ENCODE results near the gene WWOX. TPM values are rescaled to one million over a fixed set of nuclear protein-coding genes. Genes with fewer than 3 reads are reported as not detected.

WWOX gene
- total RNA-seq, 1 donor from 2014 or later: 13.1 TPM

DNA sequence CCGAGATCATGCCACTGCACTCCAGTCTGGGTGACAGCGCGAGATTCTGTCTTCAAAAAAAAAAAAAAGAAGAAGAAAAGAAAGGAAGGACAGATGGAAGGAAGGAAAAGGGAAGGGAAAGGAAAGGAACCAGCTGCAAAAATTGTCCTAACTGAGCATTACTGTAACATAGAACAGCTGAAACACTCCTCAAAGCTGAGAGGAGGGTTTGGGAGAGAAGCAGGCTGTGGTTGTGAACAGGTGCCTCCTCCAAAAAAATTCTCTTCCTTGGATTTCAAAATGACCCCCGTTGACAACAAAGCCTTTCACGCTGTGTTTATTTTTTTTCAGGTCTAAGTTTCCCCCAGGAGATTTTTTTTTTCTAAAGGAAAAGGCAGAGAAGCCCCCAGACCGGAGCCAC, 541.4 kb downstream of the WWOX start:
- no peak for ATAC-seq
- intact Hi-C loops (cut with DNase I): no loop called here
- DNase-seq (ENCODE audit: missing footprints): no peak

DNA sequence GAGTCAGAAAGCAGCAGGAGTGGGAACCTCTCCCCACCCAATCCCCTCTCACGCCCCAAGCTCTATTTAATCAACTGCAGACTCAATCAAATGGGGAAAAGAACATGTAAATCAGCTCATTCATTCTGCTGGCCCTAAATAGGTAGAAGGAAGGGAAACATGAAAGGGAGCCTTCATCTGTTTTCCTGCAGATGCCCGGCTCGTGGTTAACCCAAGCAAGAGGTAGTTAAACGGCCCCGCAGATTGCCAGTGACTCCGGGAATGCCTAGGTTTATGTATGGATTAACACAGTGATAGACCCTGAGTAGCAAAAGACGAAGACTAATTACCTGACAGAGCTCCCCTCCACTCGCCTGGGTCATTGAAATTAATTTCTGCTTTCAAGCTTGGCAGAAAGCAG, 542.0 kb downstream of the WWOX start:
- no peak for ATAC-seq
- intact Hi-C loops (cut with DNase I): no loop called here
- no peak for DNase-seq (ENCODE audit: missing footprints)

DNA sequence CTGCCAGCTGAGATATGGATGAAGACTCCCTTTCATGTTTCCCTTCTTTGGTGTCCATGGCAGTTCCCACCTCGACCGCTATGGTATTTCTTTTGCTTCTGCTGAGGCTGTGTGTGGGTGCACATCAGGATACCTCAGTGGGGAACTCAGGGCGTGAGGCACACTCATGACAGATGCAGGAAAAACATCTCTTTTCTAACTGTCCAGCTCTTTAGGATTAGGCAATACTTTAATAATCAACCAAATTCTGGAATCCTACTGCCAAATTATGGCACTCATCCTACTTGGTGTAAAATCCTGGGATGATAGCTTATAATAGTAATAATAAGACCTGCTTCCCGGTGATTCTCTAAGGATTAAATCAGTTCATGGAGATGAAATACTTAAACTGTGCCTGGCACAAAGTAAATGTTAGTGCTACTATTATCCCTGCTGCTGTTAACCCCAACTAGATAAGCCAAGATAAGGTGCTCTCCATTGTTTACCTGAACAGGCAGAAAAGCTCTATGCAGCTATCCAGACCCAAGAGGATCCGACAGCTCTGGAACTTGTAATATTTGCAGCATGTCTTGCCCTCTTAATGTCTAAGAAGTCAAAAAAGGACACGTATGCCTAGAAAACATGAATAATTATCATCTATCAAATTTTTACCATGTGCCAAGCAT, 543.3 kb downstream of the WWOX start:
- DNase-seq (ENCODE audit: missing footprints) (no peak), ATAC-seq (no peak)
- intact Hi-C loops (cut with DNase I): no loop called here

DNA sequence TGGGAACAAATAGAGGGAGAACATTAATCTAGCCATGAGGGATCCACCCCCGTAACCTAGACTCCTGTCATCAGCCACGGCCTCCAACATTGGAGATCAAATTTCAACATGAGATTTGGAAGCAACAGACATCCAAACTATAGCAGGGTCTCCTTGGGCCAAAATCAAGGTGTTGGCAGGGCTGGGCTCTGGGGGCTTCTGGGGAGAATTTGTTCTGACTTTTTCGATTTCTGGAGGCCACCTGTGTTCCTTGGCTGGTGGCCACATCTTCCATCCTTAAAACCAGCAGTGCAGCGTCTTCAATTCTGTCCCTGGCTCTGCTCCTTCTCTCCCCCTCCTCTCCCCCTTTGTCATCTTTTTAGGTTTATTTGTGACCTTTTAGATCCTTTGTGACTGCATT, 546.2 kb downstream of the WWOX start:
- ATAC-seq: no peak
- no peak for DNase-seq (ENCODE audit: missing footprints)
- intact Hi-C loops (cut with DNase I): no loop called here

DNA sequence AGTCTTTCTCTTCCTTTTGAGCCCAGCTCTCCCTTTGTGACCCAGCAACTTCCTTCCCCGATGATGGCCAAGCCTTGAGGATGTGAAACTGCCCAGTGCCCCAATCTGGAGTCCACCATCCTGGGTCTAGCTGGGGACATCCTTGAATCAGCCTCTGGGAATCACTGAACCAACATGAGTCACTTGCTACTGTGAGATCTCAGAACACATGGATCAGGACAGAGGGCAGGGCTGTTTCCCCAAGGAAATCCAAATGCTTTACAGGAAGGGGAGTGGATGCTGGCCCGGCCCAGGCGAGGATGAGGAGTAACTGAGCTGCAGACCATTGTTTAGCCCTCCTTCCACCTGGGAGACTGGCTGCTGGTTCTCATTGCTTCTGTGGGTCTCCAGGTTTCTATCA, 547.6 kb downstream of the WWOX start:
- ATAC-seq (no peak), DNase-seq (ENCODE audit: missing footprints) (no peak)
- intact Hi-C loops (cut with DNase I): no loop called here

DNA sequence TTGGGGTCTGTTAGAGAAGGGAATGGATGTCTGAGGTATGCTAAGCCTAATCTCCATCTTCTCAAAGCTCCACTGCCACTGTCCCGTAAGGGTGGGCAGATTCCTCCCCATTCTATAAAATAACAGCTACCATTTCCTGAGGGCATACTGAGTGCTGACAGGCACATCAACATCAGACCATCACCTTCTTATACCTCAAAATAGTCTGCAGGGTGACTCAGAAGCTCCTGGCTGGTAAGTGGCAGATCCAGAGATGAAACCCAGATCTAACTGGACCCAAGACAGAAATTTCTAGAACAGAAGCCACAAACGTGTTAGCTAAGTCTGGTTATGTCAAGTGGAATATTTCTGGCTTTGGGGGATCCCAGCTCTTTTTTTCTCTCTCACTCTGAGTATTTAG, 548.0 kb downstream of the WWOX start:
- intact Hi-C loops (cut with DNase I): no loop called here
- no peak for DNase-seq (ENCODE audit: missing footprints)
- ATAC-seq: no peak

DNA sequence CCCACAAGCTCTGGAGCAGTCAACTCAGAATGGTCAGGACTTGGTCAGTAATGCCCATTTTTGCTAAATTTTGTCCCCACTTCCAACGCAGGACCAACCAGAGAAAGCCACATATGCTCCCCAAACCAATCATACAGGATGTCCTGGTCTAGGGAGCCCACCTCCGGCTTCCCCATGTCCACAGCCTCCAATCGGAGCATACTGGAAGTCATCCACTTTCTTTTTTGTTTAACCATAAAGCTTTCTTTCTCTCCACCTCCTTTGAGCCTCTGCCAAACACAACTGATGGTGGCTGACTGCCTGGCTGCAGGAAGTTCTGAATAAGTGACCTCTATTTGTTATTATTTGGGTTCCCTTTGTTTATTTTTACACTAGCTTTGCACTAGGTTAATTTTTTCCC, 549.1 kb downstream of the WWOX start:
- intact Hi-C loops (cut with DNase I): no loop called here
- ATAC-seq: no peak
- no peak for DNase-seq (ENCODE audit: missing footprints)

DNA sequence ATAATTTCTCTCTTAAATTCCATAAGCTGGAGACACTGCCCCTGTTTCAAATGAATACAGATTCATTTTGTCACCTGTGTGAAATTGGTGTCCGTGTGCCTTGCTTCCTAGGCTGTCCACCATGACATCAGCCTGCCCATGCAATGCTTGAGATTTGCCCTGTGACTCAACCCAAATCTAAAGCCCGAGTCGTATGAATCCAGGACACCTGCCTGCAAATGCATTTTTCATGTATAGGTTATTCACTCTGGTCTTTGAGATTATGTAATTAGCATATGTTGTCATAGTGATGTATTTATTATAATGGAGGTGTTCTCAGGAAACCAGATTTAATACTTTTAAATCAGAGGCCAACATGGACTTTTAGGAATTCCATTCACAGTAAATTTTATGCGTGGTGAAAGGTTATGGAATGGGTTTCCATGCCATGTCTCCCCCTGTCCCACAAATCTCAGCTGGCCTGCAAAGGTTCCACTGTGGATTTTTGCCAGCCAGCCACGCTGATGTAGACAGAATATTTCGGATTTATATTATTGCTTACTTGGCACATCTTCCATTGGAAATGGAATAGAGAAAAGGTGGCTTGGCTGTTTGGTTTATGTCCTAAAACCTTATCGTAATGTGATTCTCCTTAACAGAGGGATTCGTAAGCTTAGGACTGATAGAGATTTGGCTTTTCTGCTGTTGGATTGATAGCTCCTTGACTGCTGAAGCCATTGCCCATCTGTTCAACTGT, 551.1 kb downstream of the WWOX start:
- ATAC-seq (no peak), DNase-seq (ENCODE audit: missing footprints) (no peak)
- intact Hi-C loops (cut with DNase I): no loop called here

DNA sequence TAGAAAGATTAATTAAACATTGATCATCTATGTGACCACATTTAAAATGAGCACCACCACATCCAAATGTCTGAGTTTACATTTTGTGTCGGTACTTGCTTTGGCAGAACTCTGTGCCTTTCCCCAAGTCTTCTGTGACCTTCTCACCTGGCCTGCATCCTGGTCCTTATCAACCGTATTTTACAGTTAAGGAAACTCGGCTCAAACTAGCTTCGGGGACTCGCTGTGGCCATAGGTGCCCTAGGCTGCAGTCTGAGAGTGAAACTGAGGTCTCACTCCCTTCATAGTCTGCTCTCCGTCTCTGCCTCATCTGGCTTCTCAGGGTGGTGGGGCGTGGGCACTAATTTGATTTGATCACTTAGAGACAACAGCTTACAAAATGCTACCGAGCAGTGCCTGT, 555.5 kb downstream of the WWOX start:
- intact Hi-C loops (cut with DNase I): no loop called here
- no peak for DNase-seq (ENCODE audit: missing footprints)
- ATAC-seq: no peak

DNA sequence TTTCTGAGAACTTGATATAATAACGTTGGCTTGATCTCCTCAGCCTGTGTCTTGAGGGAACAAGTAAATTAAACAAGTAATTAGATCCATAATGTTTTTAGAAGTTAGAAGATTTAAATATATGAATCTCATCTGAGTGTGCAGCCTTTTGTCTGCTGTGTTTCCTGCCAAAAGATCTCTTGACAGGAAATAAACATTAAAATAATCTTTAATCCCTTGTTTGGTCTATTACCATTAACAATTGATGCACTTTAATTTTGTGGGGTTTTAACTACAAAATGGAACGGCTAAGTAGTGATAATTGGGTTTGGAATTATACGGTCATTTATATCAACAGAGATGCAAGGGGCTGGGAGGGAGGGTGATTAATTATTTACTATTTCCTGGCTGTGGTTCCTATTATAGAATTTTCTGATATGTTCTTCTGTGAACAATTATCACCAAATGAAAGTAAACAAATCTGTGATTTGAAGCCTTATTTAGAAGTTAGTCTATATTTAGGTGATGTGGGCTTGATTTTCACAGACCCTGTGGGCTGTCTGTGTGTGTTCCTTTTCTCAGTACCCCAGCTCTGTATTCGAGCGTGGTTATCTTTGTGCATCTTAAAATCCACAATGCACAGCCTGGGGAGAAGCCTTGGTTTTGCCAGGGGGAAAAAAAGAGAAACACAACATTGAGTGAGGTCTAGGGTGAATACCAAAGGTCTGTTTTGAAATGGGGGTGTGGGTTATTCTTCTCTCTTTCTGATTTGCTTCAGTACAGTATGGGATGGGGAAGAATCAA, 556.1 kb downstream of the WWOX start:
- no peak for DNase-seq (ENCODE audit: missing footprints)
- ATAC-seq: no peak
- intact Hi-C loops (cut with DNase I): no loop called here

DNA sequence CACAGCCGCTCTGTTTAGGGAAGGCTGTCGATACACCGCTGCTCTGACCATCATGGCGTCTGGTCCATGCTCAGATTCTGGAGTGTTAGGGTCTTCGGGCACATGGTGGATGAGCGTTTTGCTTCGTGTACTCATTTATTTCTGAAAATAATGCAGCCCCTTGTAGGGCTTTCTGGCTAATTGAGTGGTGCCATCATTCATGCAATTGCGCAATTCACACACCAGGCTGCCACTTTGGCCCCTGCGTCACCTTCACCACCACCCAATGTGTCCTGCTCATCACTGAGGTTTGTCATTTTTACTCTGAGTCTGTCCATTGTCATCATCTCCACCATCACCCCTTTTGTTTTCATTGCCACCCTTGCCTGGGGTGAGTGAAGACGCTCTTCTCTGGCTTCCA, 557.4 kb downstream of the WWOX start:
- DNase-seq (ENCODE audit: missing footprints): no peak
- no peak for ATAC-seq
- intact Hi-C loops (cut with DNase I): no loop called here

DNA sequence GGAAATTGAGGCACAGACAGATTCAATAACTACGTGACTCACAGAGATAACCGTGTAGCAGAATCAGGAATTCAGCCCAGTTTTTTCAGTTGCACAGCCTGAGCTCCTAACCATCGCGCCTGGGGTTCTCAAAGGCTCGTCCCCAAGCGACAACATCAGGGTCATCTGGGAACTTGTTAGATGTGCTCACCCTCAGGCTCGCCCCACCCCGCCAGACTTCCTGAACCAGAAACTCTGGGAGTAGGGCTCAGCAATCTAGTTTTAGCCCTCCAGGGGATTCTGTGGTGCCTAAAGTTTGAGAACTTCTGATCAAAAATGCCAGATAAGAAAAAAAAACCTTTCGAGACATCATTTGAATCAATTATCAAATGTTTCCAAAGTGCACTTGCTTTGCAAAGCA, 559.8 kb downstream of the WWOX start:
- DNase-seq (ENCODE audit: missing footprints): no peak
- no peak for ATAC-seq
- intact Hi-C loops (cut with DNase I): no loop called here

DNA sequence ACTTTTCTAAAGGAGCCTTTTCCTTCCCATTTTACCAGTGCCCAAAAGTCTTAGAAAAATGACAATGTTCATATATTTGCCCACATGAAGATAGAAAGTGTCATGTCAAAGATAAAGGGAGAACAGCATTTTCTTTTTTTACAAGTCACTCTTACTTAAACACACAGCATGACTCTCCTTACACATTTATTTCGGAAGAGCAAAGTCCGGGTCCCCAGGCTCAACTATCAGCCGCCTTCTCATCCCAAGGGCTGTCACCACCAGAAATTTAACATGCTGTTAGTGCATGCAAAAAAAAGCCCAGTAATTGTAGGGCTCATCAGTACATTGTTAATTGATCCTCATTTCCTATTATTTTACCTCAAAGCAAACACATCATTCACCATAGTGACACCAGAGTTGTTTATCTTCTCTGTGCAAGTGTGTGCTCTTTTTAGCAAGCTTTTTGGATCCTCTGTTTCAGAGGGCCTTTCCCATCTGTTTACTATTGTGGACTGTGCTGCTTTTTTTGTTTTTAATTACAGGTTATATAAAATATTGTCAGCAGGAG, 560.3 kb downstream of the WWOX start:
- ATAC-seq: no peak
- intact Hi-C loops (cut with DNase I): no loop called here
- DNase-seq (ENCODE audit: missing footprints): no peak

DNA sequence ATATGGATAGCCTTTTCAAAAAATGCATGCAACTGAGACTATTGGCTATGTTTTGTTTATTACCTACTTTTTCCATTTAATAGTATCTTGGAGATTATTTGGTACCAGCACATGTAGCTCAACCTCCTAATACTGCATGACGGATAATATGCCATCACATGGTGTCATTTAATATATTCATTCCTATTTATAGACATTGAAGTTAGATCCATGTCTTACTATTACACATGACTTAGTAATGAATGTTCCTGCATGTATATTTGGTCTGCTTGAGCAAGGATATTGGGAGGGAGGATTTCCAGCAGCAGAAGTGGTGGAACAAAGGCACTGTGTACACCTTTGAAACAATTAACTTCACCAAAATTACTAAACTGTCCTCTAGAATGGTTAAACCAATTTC, 561.3 kb downstream of the WWOX start:
- ATAC-seq (no peak), DNase-seq (ENCODE audit: missing footprints) (no peak)
- intact Hi-C loops (cut with DNase I): no loop called here

DNA sequence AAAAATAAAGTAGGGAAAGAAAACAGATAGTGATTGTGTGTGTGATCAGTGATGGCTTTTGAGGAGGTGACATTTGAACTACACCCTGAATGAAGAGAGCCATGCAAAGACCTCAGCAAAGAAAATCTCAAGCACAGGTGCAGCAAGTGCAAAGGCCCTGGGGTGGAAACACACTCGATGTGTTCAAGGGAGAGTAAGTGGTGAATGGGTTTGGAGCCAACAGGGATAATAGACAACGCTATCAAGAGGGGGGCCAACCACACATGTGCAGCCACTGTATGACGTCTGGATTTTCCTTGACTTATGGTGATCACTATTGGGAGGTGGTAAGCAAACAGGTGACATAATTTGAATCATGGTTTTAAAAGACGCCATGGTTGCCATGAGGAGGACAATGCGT, 564.2 kb downstream of the WWOX start:
- ATAC-seq: no peak
- intact Hi-C loops (cut with DNase I): no loop called here
- DNase-seq (ENCODE audit: missing footprints): no peak

DNA sequence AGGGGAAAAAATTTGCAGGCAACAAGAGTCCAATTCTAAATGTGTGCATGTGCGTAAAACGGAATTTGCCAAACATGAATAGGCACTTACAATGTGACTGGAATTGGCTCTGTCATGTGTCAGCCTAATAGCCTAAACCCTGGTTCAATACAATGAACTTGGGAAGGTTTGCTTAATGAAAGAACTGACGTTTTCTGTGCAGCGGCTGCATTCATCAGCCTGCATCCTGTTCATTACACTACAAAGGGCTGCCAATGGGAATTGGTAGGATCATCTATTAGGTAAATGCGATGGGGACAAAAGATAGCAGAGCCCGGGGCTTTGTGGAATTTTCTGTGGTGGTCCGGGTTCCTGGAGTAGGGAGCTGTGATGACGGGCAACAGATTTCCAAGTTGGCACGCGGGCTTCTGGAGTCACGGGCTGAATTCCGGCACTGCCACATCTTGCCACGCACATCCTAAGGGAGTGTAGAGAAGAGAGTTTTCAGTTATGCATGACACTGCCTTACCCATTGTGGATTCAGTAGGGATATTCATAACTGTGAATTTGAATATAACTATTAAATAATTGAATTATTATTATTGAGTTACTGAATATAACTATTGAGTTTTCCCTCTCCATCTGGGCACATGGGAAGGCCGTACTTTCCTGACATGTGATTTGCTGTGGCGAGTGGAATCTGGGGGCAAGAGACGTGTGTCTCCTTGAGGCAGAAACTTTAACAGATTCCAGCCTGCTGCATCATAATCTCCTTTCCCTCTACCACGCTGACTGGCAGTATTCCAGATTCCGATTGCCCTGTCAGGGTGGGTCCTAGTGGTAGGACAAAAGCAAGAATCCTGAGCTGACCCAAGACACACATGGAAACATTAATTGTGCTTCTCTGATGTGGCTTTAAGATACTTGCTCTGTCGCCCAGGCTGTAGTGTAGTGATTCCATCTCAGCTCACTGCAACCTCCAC, 565.6 kb downstream of the WWOX start:
- intact Hi-C loops (cut with DNase I): no loop called here
- no peak for DNase-seq (ENCODE audit: missing footprints)
- no peak for ATAC-seq

DNA sequence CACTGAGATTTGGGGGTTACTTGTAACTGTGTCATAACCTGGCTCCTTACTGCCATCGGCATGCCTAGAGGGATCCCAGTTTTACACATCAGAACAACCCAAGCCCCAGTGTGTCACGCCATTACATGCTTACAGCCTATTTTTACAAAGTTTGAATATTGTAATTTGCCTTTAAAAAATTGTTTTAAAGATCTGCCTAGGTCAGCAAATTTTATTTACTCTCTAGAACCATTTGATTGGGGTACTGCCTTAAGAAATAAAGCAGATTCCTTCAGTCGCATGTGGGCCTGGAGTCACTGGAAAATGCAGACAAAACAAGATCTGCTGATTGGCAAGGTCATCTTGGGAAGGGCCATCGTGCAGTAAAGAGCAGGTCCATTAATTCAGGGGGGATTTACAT, 566.9 kb downstream of the WWOX start:
- intact Hi-C loops (cut with DNase I): no loop called here
- DNase-seq (ENCODE audit: missing footprints) (no peak), ATAC-seq (no peak)

DNA sequence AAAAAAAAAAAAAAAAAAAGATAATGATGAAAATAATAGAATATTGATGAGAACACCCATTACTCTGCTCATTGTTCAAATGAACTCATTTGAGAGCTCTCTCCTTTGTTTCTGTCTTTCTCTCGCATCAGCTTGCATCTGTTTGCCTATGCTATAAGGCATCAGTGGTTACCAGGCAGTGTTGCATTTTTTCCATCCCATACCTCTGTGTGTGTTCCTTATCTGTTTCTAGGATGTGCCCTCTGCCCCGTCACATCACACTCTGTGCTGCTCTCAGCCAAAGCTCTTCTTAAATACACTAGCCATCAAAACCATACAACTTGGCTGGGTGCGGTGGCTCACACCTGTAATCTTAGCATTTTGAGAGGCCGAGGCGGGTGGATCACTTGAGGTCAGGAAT, 568.2 kb downstream of the WWOX start:
- no peak for ATAC-seq
- intact Hi-C loops (cut with DNase I): no loop called here
- DNase-seq (ENCODE audit: missing footprints): no peak

DNA sequence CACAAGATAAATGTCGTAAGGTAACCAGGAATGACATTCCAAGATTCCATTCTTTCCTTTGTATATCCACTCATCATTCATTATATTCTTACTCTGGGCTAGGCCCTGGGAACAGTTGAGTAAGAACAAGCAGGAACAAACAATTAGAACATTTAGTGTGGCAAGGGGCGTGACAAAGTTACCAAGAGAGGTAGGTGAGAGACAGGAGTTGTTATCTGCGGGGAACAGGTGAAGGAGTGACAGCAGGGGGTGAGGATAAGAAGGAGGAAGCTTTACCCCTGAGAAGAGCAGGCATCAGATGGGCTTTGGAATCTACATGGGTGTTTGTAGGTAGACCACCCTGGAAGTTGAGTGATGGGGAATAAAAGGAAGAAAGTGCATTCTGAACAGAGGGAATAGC, 568.9 kb downstream of the WWOX start:
- ATAC-seq: no peak

More for the DNA sequence above, 568.9 kb downstream of the WWOX start:
- DNase-seq (ENCODE audit: missing footprints): no peak
- intact Hi-C loops (cut with DNase I): no loop called here

All from Right ventricle myocardium inferior (tissue), 1 donor.